Natural killer cell (primary cell): ENCODE results near the gene PPID. TPM values are rescaled to one million over a fixed set of nuclear protein-coding genes. Genes with fewer than 3 reads are reported as not detected.

Experiments used
- ATAC-seq, 3 donors: fragments of 150-1000 bp in 2 of 3; fragments of 200-7000 bp in 1 of 3; cut with Tn5 transposase; 1 replicate in 1 of 3; 2 replicates in 2 of 3; pipeline ENCODE4 v1.10.0; 2021; ENCODE audit warnings: mild to moderate bottlenecking in 2 of 3, moderate library complexity in 2 of 3
- DNase-seq, 2 donors: peaks; one replicate each; pipeline versions ENCODE4 v3.0.0 to v3.0.0-alpha.2; 2013 to 2021; ENCODE audit warnings: mixed read lengths in 1 of 2
- H3K27ac ChIP-seq: one replicate; pipeline ENCODE4 v1.5.1; 2013; ENCODE audit warnings: mild to moderate bottlenecking, low read length
- H3K27me3 ChIP-seq: one replicate; pipeline ENCODE4 v1.6.1; 2013; ENCODE audit warnings: low read length; ENCODE audit not compliant: control insufficient read depth, insufficient read depth
- H3K36me3 ChIP-seq: one replicate; pipeline ENCODE4 v1.6.1; 2013; ENCODE audit warnings: low read length; ENCODE audit not compliant: control insufficient read depth, insufficient read depth
- H3K4me1 ChIP-seq: one replicate; pipeline ENCODE4 v1.6.1; 2013; ENCODE audit warnings: low read length; ENCODE audit not compliant: control insufficient read depth, insufficient read depth
- H3K4me3 ChIP-seq: one replicate; pipeline ENCODE4 v1.5.1; 2013; ENCODE audit warnings: low read length
- H3K9me3 ChIP-seq: one replicate; pipeline ENCODE4 v1.6.1; 2013; ENCODE audit warnings: low read length; ENCODE audit not compliant: control insufficient read depth, insufficient read depth
- H3K27ac Mint-ChIP-seq, 2 donors: one replicate each; pipeline ENCODE4 v1.8.0; 2022; ENCODE audit warnings: mild to moderate bottlenecking in 2 of 2, mixed read lengths in 2 of 2, moderate library complexity in 1 of 2
- H3K27me3 Mint-ChIP-seq, 2 donors: one replicate each; pipeline ENCODE4 v1.8.0; 2022; ENCODE audit warnings: low read depth in 2 of 2, mixed read lengths in 2 of 2
- H3K36me3 Mint-ChIP-seq: one replicate; pipeline ENCODE4 v1.8.0; 2022; ENCODE audit warnings: mixed read lengths
- H3K4me1 Mint-ChIP-seq, 2 donors: one replicate each; pipeline ENCODE4 v1.8.0; 2022; ENCODE audit warnings: mixed read lengths in 2 of 2
- H3K4me3 Mint-ChIP-seq: one replicate; pipeline ENCODE4 v1.8.0; 2022; ENCODE audit warnings: mild to moderate bottlenecking, moderate library complexity, mixed read lengths
- H3K9me3 Mint-ChIP-seq, 2 donors: one replicate each; pipeline ENCODE4 v1.8.0; 2022; ENCODE audit warnings: mixed read lengths in 2 of 2
- WGBS: methylation state at CpG from one replicate; pipeline ENCODE4 v1.1.7; 2013; ENCODE audit warnings: missing lambda C conversion rate; ENCODE audit not compliant: insufficient coverage; 5-methylcytosine and 5-hydroxymethylcytosine counted together
- intact Hi-C: fragments of 100-400 bp; cut with micrococcal nuclease; formaldehyde crosslinking; loops from one replicate; pipeline ENCODE4 v1.14.2; 2022
- total RNA-seq, 4 donors: library from RNA; stranded (reverse); fragments of 120-200 nt in 1 of 4; gene quantifications; one replicate each; pipeline versions ENCODE4 v1.2.3 to v1.2.4, GENCODE V29; 2013 to 2022
- TF ChIP-seq, protein P1 (sequence below): fragments of 200-600 bp; IDR thresholded peaks from one replicate; pipeline ENCODE4 v1.8.0; 2022; ENCODE audit warnings: antibody characterized with exemption

The PPID gene
- total RNA-seq, 3 donors from 2014 or later (not counting 1 experiment from before 2014, with no cell fraction given), result 21.5 to 30.7 (median 21.8) TPM

DNA sequence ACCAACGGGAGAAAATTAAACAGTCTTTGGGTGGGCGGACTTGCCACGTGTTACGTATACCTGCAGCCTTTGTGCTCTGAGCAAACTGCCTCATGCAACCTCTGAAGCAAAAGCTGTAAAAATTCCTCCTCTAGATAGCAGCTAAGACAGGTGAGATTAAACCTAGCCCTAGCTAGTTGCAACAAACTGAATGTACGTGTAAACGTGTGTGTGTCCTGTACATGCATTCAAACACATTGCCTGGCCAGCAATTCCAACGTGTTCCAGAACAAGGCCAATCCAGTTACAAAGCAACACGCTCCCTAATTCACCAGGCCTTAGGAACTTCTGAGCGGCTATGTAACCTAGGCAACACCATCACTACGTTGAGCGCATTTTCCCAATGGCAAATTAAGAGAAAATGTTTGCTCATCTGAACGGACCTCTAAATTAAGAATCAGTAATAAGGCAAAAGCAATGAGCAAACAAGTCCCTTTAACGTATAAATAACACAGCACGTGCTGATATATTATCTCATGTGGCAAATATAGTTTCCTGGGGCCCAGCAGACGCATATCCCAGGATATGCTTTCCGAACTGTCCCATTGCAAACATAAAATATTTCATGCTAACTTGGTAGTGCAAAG is 792 bp downstream of the PPID start:
- Mint-ChIP-seq H3K27ac (peak overlapping the region; percentile 97 to 99), H3K4me1 (peaks cover 34 to 50% of the 10 kb centered on the region in 2 donors), H3K9me3 (no peaks in the 10 kb centered on the region), H3K36me3 (peaks cover 17% of the 10 kb centered on the region), H3K4me3 (peak overlapping the region; percentile 99), H3K27me3 (peaks cover 0 to 10% of the 10 kb centered on the region in 2 donors)
- H3K36me3 ChIP-seq, result peaks cover 33% of the 10 kb centered on the region
- ATAC-seq, result no peak
- H3K27me3 ChIP-seq, result peaks cover 3% of the 10 kb centered on the region
- no peaks in the 10 kb centered on the region for H3K9me3 ChIP-seq
- WGBS, result 28% methylated on average over 16 of the region's 16 CpGs
- peak in 1 of 2 donors; percentile 52 for DNase-seq
- peak overlapping the region; percentile 87 for H3K27ac ChIP-seq
- TF ChIP-seq, protein P1, sequence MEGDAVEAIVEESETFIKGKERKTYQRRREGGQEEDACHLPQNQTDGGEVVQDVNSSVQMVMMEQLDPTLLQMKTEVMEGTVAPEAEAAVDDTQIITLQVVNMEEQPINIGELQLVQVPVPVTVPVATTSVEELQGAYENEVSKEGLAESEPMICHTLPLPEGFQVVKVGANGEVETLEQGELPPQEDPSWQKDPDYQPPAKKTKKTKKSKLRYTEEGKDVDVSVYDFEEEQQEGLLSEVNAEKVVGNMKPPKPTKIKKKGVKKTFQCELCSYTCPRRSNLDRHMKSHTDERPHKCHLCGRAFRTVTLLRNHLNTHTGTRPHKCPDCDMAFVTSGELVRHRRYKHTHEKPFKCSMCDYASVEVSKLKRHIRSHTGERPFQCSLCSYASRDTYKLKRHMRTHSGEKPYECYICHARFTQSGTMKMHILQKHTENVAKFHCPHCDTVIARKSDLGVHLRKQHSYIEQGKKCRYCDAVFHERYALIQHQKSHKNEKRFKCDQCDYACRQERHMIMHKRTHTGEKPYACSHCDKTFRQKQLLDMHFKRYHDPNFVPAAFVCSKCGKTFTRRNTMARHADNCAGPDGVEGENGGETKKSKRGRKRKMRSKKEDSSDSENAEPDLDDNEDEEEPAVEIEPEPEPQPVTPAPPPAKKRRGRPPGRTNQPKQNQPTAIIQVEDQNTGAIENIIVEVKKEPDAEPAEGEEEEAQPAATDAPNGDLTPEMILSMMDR, result no peak
- intact Hi-C loops, result loop anchor here (2.0 to 5.0 kb wide), 3 partner anchors 46 to 380 kb away; partner anchors contain the start of genes ETFDH, FNIP2 and RAPGEF2
- H3K4me3 ChIP-seq, result peak overlapping the region; percentile 76
- peaks cover 16% of the 10 kb centered on the region for H3K4me1 ChIP-seq

DNA sequence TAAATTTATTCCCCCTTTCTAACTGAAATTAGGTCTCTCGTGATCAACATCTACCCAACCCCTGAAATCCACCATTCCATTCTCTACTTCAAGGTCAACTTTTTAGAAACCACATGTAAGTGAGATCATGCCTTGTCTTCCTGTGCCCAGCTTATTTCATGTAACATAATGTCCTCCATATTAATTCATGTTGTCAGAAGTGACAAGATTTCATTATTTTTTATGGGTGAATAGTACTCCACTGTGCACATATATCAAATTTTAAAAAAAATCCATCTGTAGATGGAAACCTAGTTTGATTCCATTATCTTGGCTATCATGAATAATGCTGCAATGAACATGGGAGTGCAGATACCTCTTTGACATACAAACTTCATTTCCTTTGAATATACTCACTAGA is 1.5 kb downstream of the PPID start:
- WGBS, result 86% methylated on average over 1 of the region's 1 CpG
- Histone ChIP-seq H3K4me3 (no peak overlapping the region), H3K9me3 (no peaks in the 10 kb centered on the region), H3K4me1 (peaks cover 16% of the 10 kb centered on the region), H3K36me3 (peaks cover 40% of the 10 kb centered on the region), H3K27me3 (peaks cover 2% of the 10 kb centered on the region), H3K27ac (no peak overlapping the region)
- H3K36me3 Mint-ChIP-seq, result peaks cover 17% of the 10 kb centered on the region
- no peaks in the 10 kb centered on the region for H3K9me3 Mint-ChIP-seq
- H3K4me1 Mint-ChIP-seq, result peaks cover 34 to 50% of the 10 kb centered on the region in 2 donors
- peaks cover 0 to 7% of the 10 kb centered on the region in 2 donors for H3K27me3 Mint-ChIP-seq
- no peak for ATAC-seq
- no peak for DNase-seq
- intact Hi-C loops, result loop anchor here (2.0 to 5.0 kb wide), 3 partner anchors 47 to 381 kb away; partner anchors contain the start of genes ETFDH, FNIP2 and RAPGEF2
- TF ChIP-seq, protein P1, result no peak
- H3K27ac Mint-ChIP-seq, result peak overlapping the region; percentile 97 to 99
- peak overlapping the region; percentile 99 for H3K4me3 Mint-ChIP-seq

DNA sequence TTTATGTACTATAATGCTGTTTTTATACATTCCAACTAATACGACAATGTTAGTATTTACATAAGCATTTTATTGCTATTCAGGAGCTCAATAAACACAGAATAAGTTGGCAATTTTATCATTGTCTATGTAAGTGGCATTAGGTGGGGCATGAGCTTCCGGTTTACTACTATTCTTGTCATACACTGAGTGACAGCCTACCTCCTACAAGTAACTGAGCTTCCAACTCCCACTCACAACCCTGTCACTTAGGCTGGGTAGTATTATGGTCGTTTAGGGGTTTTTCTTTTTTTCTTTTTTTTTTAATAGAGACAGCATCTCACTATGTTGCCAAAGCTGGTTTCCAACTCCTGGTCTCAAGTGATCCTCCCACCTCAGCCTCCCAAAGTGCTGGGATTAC is 7.4 kb downstream of the PPID start:
- ATAC-seq (no peak), DNase-seq (no peak)
- no peaks in the 10 kb centered on the region for H3K4me1 ChIP-seq
- Mint-ChIP-seq H3K27ac (no peak overlapping the region), H3K27me3 (no peaks in the 10 kb centered on the region), H3K4me1 (peaks cover 5 to 21% of the 10 kb centered on the region in 2 donors), H3K36me3 (peaks cover 50% of the 10 kb centered on the region), H3K4me3 (no peak overlapping the region), H3K9me3 (no peaks in the 10 kb centered on the region)
- WGBS, result no CpG with 5 or more reads among the region's 3 CpGs
- intact Hi-C loops, result no loop called here
- no peaks in the 10 kb centered on the region for H3K27me3 ChIP-seq
- peaks cover 85% of the 10 kb centered on the region for H3K36me3 ChIP-seq
- TF ChIP-seq, protein P1, result no peak
- H3K9me3 ChIP-seq, result no peaks in the 10 kb centered on the region
- no peak overlapping the region for H3K4me3 ChIP-seq
- H3K27ac ChIP-seq, result no peak overlapping the region
